ENCODE results near the gene FSD1L.

Gene FSD1L

DNA sequence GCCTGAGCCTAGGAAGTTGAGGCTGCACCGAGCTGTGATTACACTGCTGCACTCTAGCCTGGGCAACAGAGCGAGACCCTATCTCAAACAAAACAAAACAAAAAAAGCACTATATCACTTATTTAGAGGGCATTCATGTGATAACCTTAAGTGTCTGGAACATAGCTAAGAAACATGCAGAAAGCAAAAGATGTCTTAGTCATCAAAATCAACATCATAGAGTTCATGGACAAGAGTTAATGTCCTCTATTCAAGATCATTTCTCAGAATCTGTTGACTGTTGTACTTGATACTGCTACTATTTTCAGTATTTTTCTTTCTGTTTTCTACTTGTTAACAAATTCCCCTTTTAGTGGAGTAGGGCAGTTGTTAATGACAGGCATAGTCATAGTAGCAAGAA, 25.4 kb downstream of the FSD1L start:
- TF ChIP-seq, protein P1, sequence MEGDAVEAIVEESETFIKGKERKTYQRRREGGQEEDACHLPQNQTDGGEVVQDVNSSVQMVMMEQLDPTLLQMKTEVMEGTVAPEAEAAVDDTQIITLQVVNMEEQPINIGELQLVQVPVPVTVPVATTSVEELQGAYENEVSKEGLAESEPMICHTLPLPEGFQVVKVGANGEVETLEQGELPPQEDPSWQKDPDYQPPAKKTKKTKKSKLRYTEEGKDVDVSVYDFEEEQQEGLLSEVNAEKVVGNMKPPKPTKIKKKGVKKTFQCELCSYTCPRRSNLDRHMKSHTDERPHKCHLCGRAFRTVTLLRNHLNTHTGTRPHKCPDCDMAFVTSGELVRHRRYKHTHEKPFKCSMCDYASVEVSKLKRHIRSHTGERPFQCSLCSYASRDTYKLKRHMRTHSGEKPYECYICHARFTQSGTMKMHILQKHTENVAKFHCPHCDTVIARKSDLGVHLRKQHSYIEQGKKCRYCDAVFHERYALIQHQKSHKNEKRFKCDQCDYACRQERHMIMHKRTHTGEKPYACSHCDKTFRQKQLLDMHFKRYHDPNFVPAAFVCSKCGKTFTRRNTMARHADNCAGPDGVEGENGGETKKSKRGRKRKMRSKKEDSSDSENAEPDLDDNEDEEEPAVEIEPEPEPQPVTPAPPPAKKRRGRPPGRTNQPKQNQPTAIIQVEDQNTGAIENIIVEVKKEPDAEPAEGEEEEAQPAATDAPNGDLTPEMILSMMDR (IDR thresholded peaks at IDR 0.05; ENCODE audit: borderline replicate concordance, control extremely low read depth, extremely low read depth, insufficient read depth, missing control alignments), result no peak
- DNase-seq (ENCODE audit: low spot score), result no peak
- in situ Hi-C loops (cut with MboI; ENCODE audit: low sequenced_read_pairs, unreplicated experiment), result no loop called here

DNA sequence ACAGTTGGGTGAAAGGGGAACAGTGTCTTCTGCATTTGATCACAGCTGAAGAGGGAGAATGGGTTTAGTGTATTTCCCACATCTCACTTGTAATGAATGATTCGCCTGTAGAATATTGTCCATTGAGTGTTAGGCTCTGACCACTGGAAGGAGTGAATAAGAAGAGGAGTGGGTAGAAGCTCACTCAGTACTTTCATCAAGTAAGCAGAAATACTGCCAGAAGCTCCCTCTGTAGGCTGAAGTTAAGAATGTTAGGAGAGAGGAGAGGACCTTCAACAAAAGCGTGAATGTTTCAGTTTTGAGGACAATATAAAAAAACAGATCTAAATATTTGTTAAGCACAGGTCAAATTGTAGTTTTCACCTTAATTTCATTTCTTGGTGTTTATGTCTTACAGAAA, 27.5 kb downstream of the FSD1L start:
- DNase-seq (ENCODE audit: low spot score), result no peak
- TF ChIP-seq, protein P1 (IDR thresholded peaks at IDR 0.05; ENCODE audit: borderline replicate concordance, control extremely low read depth, extremely low read depth, insufficient read depth, missing control alignments), result no peak
- in situ Hi-C loops (cut with MboI; ENCODE audit: low sequenced_read_pairs, unreplicated experiment), result no loop called here

DNA sequence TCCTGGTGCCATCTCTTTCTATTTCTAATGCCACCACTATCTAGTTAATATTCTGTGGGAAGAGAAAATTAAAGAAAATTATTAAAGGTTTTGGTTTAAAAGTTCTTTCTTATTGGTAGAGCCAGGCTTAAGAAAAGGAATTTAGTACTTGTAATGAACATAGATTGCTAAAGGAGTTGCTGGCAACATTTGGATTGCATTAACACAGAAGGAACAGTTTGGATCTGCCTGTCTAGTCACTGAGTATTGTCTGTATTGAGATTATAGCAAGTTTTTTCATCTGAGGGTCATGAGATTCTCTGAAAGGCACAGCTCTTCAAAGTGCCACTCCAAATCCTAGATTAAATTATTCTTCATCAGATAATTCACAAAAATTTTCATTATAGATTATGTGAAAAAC, 32.0 kb downstream of the FSD1L start:
- in situ Hi-C loops (cut with MboI; ENCODE audit: low sequenced_read_pairs, unreplicated experiment), result no loop called here
- no peak for DNase-seq (ENCODE audit: low spot score)
- TF ChIP-seq, protein P1 (IDR thresholded peaks at IDR 0.05; ENCODE audit: borderline replicate concordance, control extremely low read depth, extremely low read depth, insufficient read depth, missing control alignments), result no peak

DNA sequence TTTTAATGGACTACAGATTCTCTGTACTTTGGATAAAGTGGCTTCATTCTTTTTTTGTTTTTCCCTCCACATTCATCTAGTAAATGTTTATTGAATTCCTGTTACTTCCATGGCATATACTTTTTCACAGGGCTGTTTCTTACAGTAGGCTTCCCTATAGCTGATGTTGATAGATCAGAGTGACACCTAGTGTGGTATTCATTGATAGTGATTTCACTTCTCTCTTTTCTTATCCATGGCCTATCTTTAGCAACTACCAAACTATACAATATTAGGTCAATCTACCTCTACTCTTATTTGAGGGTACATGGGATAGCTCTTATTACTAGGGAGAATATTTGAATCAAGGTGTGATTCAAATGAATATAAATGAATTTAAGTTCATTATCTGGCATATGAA, 35.8 kb downstream of the FSD1L start:
- in situ Hi-C loops (cut with MboI; ENCODE audit: low sequenced_read_pairs, unreplicated experiment), result no loop called here

DNA sequence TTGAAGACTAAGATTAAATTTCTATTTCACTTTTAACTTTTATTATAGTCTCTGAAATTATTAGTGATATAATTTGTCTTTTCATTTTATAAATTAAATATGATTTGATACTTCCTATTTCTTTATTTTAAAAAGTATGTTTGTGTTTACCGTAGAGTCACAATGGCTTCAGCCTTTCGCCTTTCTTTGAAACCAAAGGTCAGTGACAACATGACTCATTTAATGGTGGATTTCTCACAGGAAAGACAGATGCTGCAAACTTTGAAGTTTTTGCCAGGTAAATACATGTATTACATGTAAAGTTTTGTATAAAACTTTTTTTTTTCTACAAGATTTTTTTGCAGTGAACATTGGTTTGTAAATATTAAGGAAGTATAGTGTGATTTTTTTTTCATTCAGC, 36.4 kb downstream of the FSD1L start:
- in situ Hi-C loops (cut with MboI; ENCODE audit: low sequenced_read_pairs, unreplicated experiment), result no loop called here
- TF ChIP-seq, protein P1 (IDR thresholded peaks at IDR 0.05; ENCODE audit: borderline replicate concordance, control extremely low read depth, extremely low read depth, insufficient read depth, missing control alignments), result no peak
- DNase-seq (ENCODE audit: low spot score), result no peak

More for the DNA sequence above, 35.8 kb downstream of the FSD1L start:
- DNase-seq (ENCODE audit: low spot score), result no peak
- TF ChIP-seq, protein P1 (IDR thresholded peaks at IDR 0.05; ENCODE audit: borderline replicate concordance, control extremely low read depth, extremely low read depth, insufficient read depth, missing control alignments), result no peak

DNA sequence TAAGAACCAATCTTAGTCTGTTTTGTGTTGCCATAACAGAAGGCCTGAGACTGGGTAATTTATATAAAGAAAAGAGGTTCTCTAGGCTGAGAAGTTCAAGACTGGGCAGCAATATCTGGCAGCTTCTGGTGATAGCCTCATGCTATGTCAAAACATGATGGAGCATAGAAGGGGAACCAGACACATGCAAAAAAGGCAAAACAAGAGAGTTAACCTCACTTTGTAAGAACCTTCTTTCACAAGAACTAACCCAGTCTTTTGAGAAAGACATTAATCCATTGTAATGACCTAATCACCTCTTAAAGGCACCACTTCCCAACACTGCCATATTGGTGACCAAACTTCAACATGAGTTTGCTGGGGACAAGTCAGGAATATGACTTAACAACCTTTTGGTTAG, 37.3 kb downstream of the FSD1L start:
- in situ Hi-C loops (cut with MboI; ENCODE audit: low sequenced_read_pairs, unreplicated experiment), result no loop called here
- DNase-seq (ENCODE audit: low spot score), result no peak
- TF ChIP-seq, protein P1 (IDR thresholded peaks at IDR 0.05; ENCODE audit: borderline replicate concordance, control extremely low read depth, extremely low read depth, insufficient read depth, missing control alignments), result no peak

DNA sequence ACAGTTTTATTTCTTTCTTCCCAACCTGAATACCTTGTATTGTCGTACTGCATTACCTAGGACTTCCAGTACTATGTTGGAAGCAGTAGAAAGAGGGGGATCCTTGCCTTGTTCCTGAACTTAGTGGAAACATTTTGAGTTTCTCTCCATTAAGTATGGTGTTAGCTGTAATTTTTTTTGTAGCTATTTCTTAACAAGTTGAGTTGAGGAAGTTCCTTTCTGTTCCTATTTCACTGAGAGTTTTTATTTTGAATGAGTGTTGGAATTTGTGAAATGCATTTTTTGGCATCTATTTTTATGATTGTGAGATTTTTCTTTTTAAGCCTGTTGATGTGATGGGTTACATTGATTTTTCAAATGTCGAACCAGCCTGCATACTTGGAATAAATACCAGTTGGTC, 49.0 kb downstream of the FSD1L start:
- no peak for DNase-seq (ENCODE audit: low spot score)
- in situ Hi-C loops (cut with MboI; ENCODE audit: low sequenced_read_pairs, unreplicated experiment), result no loop called here
- TF ChIP-seq, protein P1 (IDR thresholded peaks at IDR 0.05; ENCODE audit: borderline replicate concordance, control extremely low read depth, extremely low read depth, insufficient read depth, missing control alignments), result no peak

Measured in GM13976 (cell line).